Stimulated activated CD4-positive, alpha-beta T cell treated with anti-CD3 and anti-CD28 coated beads, TNF-alpha, amount 100 ng/mL, for 24 hours (primary cell): ENCODE measurements around the gene JAM3.

ENCODE experiments used
- DNase-seq, 3 experiments: peaks; one replicate each; pipeline ENCODE4 v3.0.0-alpha.2; 2020; ENCODE audit warnings: low read depth in 3 of 3

The JAM3 gene

GRCh38 chr11:134145715-134146114 is 76.8 kb downstream of the JAM3 start:
- DNase-seq, result no peak

GRCh38 chr11:134146598-134146997 is 77.7 kb downstream of the JAM3 start:
- DNase-seq, result no peak

GRCh38 chr11:134149371-134149770 is 80.5 kb downstream of the JAM3 start:
- no peak for DNase-seq

- no peak for DNase-seq
Observed at GRCh38 chr11:134150195-134150903, 81.5 kb downstream of the JAM3 start.

- DNase-seq, result no peak
Observed at GRCh38 chr11:134151083-134151747, 82.3 kb downstream of the JAM3 start.

GRCh38 chr11:134152696-134153095 is 83.8 kb downstream of the JAM3 start:
- no peak for DNase-seq

GRCh38 chr11:134153147-134153905 is 84.5 kb downstream of the JAM3 start:
- DNase-seq, result no peak

- no peak for DNase-seq
Observed at GRCh38 chr11:134154441-134154840, 85.6 kb downstream of the JAM3 start.

- DNase-seq, result no peak
Observed at GRCh38 chr11:134155456-134155855, 86.6 kb downstream of the JAM3 start.

- DNase-seq, result no peak
Observed at GRCh38 chr11:134155946-134156865, 87.3 kb downstream of the JAM3 start.

GRCh38 chr11:134157451-134157850 is 88.6 kb downstream of the JAM3 start:
- no peak for DNase-seq

- no peak for DNase-seq
Observed at GRCh38 chr11:134158023-134158422, 89.2 kb downstream of the JAM3 start.

- no peak for DNase-seq
Observed at GRCh38 chr11:134159652-134160051, 90.8 kb downstream of the JAM3 start.

GRCh38 chr11:134164490-134165370 is 95.9 kb downstream of the JAM3 start:
- no peak for DNase-seq

GRCh38 chr11:134170177-134170918 is 101.5 kb downstream of the JAM3 start:
- no peak for DNase-seq

- no peak for DNase-seq
Observed at GRCh38 chr11:134170919-134171281, 102.0 kb downstream of the JAM3 start.

GRCh38 chr11:134171951-134172350 is 103.1 kb downstream of the JAM3 start:
- DNase-seq, result no peak

GRCh38 chr11:134173296-134173695 is 104.4 kb downstream of the JAM3 start:
- DNase-seq, result no peak

- DNase-seq, result no peak
Observed at GRCh38 chr11:134176284-134176683, 107.4 kb downstream of the JAM3 start.
